IgD-negative memory B cell (primary cell): ENCODE measurements around the gene CAV1. TPM values are rescaled to one million over a fixed set of nuclear protein-coding genes. Genes with fewer than 3 reads are reported as not detected.

Experiments
- H3K27ac Mint-ChIP-seq, 3 donors: one replicate each; pipeline ENCODE4 v1.8.0; 2020 to 2022; ENCODE audit warnings: mild to moderate bottlenecking in 3 of 3, mixed read lengths in 3 of 3, moderate library complexity in 1 of 3
- H3K27me3 Mint-ChIP-seq: one replicate; pipeline ENCODE4 v1.8.0; 2021; ENCODE audit warnings: mixed read lengths
- H3K36me3 Mint-ChIP-seq: one replicate; pipeline ENCODE4 v1.8.0; 2020; ENCODE audit warnings: mild to moderate bottlenecking, mixed read lengths
- H3K4me1 Mint-ChIP-seq, 3 donors: one replicate each; pipeline ENCODE4 v1.8.0; 2020 to 2022; ENCODE audit warnings: mixed read lengths in 3 of 3, mild to moderate bottlenecking in 1 of 3
- H3K4me3 Mint-ChIP-seq, 4 donors: one replicate each; pipeline ENCODE4 v1.8.0; 2020 to 2022; ENCODE audit warnings: mild to moderate bottlenecking in 4 of 4, mixed read lengths in 4 of 4, moderate library complexity in 3 of 4
- H3K9me3 Mint-ChIP-seq, 3 donors: one replicate each; pipeline ENCODE4 v1.8.0; 2020 to 2021; ENCODE audit warnings: mixed read lengths in 3 of 3, mild to moderate bottlenecking in 1 of 3
- polyA plus RNA-seq: library from polyadenylated mRNA; unstranded; fragments of 300-500 nt; fragmentation: Illumina TruSeq; gene quantifications from one replicate; pipeline ENCODE4 v1.2.3, GENCODE V29; 2021

Gene CAV1
- polyA plus RNA-seq, 1 donor from 2014 or later, result 2.3 TPM

GRCh38 chr7:116499168-116500077 lies 25.4 kb upstream of the CAV1 start, which contains the start of gene CAV2:
Gene CAV2 (plus strand): TSS chr7:116499738. CDS start chr7:116499782, 44 bp downstream.
- Mint-ChIP-seq H3K4me1 (peaks cover 9 to 13% (median 9%) of the 10 kb centered on the region in 3 donors), H3K4me3 (peak within 1 kb of the TSS; percentile 56 to 94 (median 84)), H3K27me3 (peaks cover 29% of the 10 kb centered on the region), H3K27ac (peak within 1 kb of the TSS in 2 of 3 donors; percentile 11 to 27), H3K36me3 (no peaks in the 10 kb centered on the region), H3K9me3 (no peaks in the 10 kb centered on the region)

DNA sequence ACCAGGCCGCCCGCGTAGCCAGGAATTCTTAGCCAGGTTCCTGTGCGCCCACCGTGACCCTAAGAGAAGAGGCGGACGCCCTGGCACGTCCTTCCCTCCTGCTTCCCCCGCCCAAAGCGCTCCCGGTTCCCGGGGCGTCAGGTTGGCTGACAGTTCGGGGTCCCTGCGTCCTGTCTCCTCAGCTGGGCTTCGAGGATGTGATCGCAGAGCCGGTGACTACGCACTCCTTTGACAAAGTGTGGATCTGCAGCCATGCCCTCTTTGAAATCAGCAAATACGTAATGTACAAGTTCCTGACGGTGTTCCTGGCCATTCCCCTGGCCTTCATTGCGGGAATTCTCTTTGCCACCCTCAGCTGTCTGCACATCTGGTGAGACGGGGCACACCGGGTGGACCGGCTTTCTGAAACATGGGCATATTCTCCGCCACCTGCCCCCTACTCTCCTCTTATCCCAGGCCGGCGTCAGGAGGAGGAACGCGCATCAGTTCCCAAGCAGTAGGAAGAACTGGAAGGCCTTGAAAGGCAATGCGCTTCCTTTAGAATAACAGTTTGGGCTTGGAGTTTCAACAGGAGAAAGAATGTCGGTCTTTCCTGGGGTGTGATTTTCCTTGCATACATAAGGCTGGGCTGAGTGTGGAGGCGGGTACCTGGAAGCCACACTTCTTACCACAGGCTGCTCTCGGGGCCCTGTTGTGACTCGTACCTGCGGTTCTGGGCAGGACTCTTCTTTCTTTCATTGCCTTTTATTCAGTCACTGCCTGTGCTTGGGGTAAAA lies 24.6 kb upstream of the CAV1 start:
- H3K27ac Mint-ChIP-seq, result peak overlapping the region in 1 of 3 donors; percentile 11
- peak overlapping the region; percentile 55 to 94 (median 84) for H3K4me3 Mint-ChIP-seq

GRCh38 chr7:116501425-116502167 lies 23.2 kb upstream of the CAV1 start:
- H3K4me1 Mint-ChIP-seq, result peaks cover 9 to 13% (median 9%) of the 10 kb centered on the region in 3 donors
- H3K27me3 Mint-ChIP-seq, result peaks cover 28% of the 10 kb centered on the region
- H3K4me3 Mint-ChIP-seq, result no peak overlapping the region
- H3K36me3 Mint-ChIP-seq, result no peaks in the 10 kb centered on the region
- no peak overlapping the region for H3K27ac Mint-ChIP-seq
- H3K9me3 Mint-ChIP-seq, result no peaks in the 10 kb centered on the region

More for the DNA sequence above, 24.6 kb upstream of the CAV1 start:
- no peaks in the 10 kb centered on the region for H3K36me3 Mint-ChIP-seq
- no peaks in the 10 kb centered on the region for H3K9me3 Mint-ChIP-seq
- peaks cover 9 to 13% (median 9%) of the 10 kb centered on the region in 3 donors for H3K4me1 Mint-ChIP-seq
- peaks cover 29% of the 10 kb centered on the region for H3K27me3 Mint-ChIP-seq

DNA sequence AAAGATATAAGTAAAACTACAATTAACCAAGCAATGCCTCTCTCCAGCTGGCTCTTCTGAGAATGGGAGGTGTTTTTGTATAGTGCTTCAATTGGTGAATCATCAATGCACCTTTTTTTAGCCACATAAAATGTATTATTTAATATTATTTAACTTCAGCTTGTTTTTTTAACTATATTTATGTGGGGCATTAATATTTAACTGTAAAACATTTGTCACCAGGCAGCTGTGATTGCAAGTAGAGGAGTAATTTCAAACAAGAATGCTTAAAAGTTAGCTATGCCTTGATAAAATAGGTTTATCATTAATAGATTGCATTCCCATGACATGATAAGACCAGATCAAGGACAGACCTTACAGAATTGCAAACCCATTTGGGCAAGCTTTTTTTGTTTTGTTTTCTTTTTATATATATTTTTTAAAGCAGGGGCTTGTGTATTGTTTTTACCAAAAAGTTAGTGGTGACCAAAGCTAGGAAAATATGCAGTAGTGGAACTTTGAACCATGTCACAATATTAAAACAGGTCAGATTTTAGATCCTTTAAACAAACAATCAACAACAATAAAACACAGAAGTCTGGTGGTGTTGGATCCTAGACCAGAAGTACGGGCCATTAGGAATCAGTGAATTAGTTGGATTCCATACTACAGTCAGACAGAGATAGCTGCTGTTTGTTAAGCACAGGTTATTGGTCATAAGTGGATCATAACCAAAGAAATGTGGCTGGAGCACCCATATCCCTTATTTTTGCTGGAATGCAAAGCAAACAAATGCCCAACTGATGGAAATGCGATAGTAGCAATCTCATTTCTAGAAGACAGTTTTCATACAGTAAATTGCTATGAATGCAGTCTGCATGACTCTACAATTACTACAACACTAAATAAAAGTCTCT lies 22.4 kb upstream of the CAV1 start:
- Mint-ChIP-seq H3K27me3 (peaks cover 28% of the 10 kb centered on the region), H3K9me3 (no peaks in the 10 kb centered on the region), H3K27ac (no peak overlapping the region), H3K4me3 (no peak overlapping the region), H3K4me1 (peaks cover 9 to 13% (median 9%) of the 10 kb centered on the region in 3 donors), H3K36me3 (no peaks in the 10 kb centered on the region)

DNA sequence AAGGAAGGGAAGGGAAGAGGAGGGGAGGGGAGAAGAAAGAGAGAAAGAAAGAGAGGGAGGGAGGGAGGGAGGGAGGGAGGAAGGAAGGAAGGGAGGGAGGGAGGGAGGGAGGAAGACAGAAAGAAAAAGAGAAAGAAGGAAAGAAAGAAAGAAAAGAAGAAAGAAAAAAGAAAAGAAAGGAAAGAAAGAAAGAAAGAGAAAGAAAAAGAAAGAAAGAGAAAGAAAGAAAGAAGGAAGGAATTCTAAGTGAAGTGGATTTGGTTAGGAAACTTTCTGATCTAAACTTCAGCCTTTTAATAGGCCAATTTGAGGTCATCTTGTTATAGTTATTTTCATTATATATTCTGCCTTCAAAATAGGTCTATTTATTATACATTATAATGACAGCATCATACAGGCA lies 21.0 kb upstream of the CAV1 start:
- H3K36me3 Mint-ChIP-seq, result no peaks in the 10 kb centered on the region
- H3K4me1 Mint-ChIP-seq, result peaks cover 5 to 10% (median 8%) of the 10 kb centered on the region in 3 donors
- peaks cover 21% of the 10 kb centered on the region for H3K27me3 Mint-ChIP-seq
- H3K4me3 Mint-ChIP-seq, result no peak overlapping the region
- H3K27ac Mint-ChIP-seq, result no peak overlapping the region
- no peaks in the 10 kb centered on the region for H3K9me3 Mint-ChIP-seq

DNA sequence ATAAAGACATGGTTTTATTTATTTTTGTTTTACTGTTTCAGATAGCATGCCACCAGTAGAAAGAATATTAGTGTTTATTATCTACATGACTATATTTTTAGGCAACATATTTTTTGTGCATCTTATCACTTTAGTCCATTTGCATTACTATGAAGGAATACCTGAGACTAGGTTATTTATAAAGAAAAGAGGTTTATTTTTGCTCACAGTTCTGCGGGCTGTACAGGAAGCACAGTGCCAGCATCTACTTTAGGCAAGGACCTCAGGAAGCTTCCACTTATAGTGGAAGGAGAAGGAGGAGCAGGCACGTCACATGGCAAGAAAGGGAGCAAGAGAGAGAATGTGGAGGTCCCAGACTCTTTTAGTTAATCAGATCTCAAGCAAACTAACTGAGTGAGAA lies 19.6 kb upstream of the CAV1 start:
- H3K27me3 Mint-ChIP-seq, result peaks cover 12% of the 10 kb centered on the region
- peaks cover 3 to 7% (median 5%) of the 10 kb centered on the region in 3 donors for H3K4me1 Mint-ChIP-seq
- no peak overlapping the region for H3K27ac Mint-ChIP-seq
- H3K9me3 Mint-ChIP-seq, result no peaks in the 10 kb centered on the region
- H3K36me3 Mint-ChIP-seq, result no peaks in the 10 kb centered on the region
- H3K4me3 Mint-ChIP-seq, result no peak overlapping the region

DNA sequence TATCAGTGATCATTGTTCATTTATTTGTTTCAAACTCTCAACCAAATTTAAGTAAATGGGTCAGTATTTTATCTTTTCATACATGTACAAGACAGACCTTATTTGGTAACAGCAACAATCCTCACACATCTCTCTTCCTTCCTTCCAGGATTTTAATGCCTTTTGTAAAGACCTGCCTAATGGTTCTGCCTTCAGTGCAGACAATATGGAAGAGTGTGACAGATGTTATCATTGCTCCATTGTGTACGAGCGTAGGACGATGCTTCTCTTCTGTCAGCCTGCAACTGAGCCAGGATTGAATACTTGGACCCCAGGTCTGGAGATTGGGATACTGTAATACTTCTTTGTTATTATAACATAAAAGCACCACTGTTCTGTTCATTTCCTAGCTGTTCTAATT lies 19.0 kb upstream of the CAV1 start:
- Mint-ChIP-seq H3K4me1 (peaks cover 0 to 1% (median under 1%) of the 10 kb centered on the region in 3 donors), H3K9me3 (no peaks in the 10 kb centered on the region), H3K27ac (no peak overlapping the region), H3K36me3 (no peaks in the 10 kb centered on the region), H3K4me3 (no peak overlapping the region), H3K27me3 (peaks cover 7% of the 10 kb centered on the region)

DNA sequence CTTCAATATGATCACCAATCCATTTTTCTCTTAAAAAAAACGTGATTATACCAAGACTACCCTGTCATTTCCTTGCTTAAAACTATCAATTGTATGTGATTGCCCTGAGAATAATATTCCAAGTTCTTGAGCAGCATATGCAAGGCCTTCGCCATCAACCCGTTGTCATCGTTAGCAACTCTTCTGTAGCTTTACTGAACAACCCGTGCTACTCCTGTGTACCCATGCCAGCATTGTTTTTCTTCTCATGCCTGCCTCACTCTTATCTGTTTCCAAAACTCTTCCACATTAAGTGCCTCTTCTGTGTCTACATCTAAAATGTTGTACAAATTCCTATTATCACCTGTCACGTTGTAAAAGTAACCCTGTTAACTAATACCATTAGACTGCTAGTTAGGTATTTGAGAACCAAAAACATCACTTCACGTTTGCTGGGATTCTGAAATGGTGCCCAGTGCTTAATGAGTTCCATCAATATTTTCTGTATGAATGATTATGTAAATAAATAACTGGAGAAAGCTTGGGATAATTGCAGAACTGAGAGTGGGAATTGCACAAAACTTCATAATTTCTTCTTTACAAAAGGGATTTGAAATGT lies 14.8 kb upstream of the CAV1 start:
- Mint-ChIP-seq H3K27ac (no peak overlapping the region), H3K36me3 (no peaks in the 10 kb centered on the region), H3K9me3 (no peaks in the 10 kb centered on the region), H3K4me3 (peak overlapping the region in 1 of 4 donors; percentile 34), H3K27me3 (peaks cover 6% of the 10 kb centered on the region), H3K4me1 (peaks cover 11 to 18% (median 11%) of the 10 kb centered on the region in 3 donors)

DNA sequence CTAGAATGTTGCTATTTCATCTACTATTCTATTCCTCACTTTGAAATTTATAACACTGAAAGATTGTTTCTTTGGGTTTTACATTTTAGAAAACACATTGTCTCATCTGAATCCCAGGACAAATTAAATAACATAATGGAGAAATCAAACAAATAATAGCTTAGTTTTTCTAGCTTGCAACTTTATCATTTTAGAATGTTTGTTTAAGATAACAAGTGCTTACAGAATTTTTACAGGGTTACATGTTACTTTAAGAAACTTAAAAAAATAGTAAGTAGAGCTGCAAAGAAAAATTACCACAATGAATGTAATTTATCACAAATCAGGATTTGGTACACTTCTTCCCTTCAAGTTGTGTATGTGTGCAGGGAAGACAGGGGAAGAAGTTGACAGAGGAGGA lies 14.0 kb upstream of the CAV1 start:
- Mint-ChIP-seq H3K9me3 (no peaks in the 10 kb centered on the region), H3K27me3 (peaks cover 7% of the 10 kb centered on the region), H3K36me3 (no peaks in the 10 kb centered on the region), H3K4me3 (peak overlapping the region in 2 of 4 donors; percentile 54 to 86), H3K4me1 (peaks cover 11 to 18% (median 11%) of the 10 kb centered on the region in 3 donors), H3K27ac (no peak overlapping the region)

GRCh38 chr7:116511552-116512519 lies 13.0 kb upstream of the CAV1 start:
- peaks cover 7% of the 10 kb centered on the region for H3K27me3 Mint-ChIP-seq
- peak overlapping the region; percentile 86 to 95 (median 92) for H3K4me3 Mint-ChIP-seq

DNA sequence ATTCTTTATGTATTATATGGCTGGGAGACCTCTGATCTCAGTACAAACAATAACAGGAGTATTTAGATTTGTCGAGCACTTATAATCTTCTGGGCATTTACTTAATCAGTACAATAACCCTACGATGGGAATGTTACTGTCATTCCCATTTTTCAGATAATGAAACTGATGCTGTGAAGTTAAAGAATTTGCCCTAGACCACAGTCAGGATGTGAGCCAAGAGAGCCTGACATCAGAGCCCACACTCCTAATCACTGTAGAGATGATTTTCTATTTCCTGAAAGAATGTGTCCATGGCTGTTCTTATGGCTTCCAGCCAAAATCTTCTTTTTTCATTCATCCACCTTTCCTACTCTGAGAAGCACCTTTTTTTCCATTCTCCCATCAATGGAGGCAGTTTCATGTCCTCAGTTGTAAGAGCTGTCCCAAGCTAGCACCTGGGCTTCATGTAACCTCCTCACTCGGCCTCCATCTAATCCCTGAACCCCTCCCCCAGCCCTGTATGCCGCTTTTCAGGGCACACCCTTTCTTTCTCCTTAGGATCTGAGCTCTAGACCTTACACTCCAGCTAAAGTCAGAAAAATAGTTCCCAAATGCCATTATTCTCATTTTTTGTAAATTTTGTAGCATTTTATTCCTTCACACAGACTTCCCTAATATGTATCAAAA lies 12.2 kb upstream of the CAV1 start:
- Mint-ChIP-seq H3K27ac (no peak overlapping the region), H3K4me1 (peaks cover 11 to 18% (median 11%) of the 10 kb centered on the region in 3 donors)

More at GRCh38 chr7:116511552-116512519, 13.0 kb upstream of the CAV1 start:
- H3K36me3 Mint-ChIP-seq, result no peaks in the 10 kb centered on the region
- H3K27ac Mint-ChIP-seq, result peak overlapping the region; percentile 3 to 71 (median 37)
- H3K9me3 Mint-ChIP-seq, result no peaks in the 10 kb centered on the region
- H3K4me1 Mint-ChIP-seq, result peaks cover 11 to 18% (median 11%) of the 10 kb centered on the region in 3 donors

DNA sequence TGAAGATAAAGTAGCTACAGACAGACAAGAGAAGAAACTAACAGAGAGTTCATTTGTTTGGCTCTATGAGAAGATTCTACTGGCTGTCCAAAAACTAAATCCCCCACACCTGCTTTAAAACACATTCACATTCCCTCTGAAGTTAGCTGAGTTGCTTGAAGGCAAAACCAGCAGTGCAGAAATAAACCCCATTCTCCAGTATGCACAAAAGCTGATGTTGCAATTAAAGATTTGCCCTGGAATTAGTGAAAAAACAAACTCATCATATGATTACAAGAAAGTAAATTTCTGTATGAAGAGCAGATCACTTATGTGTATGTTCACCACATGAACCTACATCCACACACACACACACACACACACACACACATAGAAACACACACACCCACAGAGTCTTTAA lies 9.3 kb upstream of the CAV1 start:
- H3K36me3 Mint-ChIP-seq, result no peaks in the 10 kb centered on the region
- peaks cover 12% of the 10 kb centered on the region for H3K27me3 Mint-ChIP-seq
- peaks cover 11 to 18% (median 11%) of the 10 kb centered on the region in 3 donors for H3K4me1 Mint-ChIP-seq
- H3K4me3 Mint-ChIP-seq, result peak overlapping the region in 1 of 4 donors; percentile 30
- H3K9me3 Mint-ChIP-seq, result no peaks in the 10 kb centered on the region
- H3K27ac Mint-ChIP-seq, result no peak overlapping the region

More for the DNA sequence above, 12.2 kb upstream of the CAV1 start:
- Mint-ChIP-seq H3K36me3 (no peaks in the 10 kb centered on the region), H3K9me3 (no peaks in the 10 kb centered on the region), H3K27me3 (peaks cover 9% of the 10 kb centered on the region), H3K4me3 (peak overlapping the region; percentile 39 to 95 (median 92))
